Measurements from ENCODE around the gene UBE2Q2.

UBE2Q2 gene

GRCh38 chr15:75923756-75924155 lies 80.5 kb downstream of the UBE2Q2 start:
- no peak for DNase-seq (ENCODE audit: low spot score)

DNA sequence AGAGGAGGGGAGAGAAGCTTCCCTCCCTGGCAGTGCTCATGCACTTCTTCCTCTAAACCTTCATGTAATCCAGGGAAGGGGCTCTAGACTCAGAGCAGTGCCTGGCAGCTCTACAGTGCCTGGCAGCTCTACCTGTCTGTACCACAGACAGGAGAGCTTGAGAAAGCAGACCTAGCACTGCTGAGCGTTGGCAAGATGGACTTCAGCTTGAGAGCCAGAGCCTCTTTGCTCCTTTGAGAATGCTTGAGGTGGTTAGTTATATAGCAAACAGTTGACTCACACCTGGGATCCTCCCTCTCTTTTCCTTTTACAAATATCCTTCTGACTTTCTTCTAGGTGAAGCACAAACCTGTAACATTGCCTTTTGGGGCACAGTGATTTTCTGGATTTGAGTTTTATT lies 81.3 kb downstream of the UBE2Q2 start:
- DNase-seq (ENCODE audit: low spot score): no peak

DNA sequence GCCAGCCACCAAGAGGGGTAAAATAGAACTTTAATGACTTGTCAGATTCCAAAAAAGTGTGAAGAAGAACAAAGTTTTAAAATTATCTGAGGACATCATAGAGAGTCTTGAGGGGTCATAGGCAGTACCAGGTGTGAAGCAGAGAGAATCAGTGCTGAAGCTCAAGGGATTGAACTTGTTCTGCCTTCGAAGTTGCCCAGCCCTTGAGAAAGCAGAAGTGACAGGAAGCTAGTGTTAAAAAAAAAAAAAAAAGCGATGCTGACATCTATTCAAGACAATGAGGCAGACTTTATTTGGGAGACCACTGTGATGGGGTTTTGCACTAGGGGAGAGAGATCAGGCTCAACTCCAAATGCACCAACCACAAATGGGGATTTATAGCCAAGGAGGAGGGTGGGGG lies 82.2 kb downstream of the UBE2Q2 start:
- DNase-seq (ENCODE audit: low spot score): no peak

DNA sequence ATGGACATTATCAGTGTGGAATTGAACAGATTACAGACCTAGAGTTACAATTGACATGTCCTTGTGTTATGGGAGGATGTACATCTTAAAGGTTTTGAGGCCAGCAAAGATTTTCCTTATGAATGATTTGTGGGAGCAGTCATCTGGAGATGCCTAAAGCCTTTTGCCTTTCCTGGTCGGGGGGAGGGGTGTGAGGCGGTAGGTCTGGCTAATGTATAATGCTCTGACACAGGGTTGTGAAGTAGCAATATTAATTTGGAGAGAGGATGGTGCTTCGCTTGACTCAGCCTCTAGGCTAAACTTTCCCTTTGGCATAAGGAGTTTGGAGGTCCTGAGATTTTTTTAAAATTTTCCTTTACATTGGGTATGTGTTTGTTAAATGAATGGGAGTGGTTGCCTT lies 83.7 kb downstream of the UBE2Q2 start:
- DNase-seq (ENCODE audit: low spot score): no peak

DNA sequence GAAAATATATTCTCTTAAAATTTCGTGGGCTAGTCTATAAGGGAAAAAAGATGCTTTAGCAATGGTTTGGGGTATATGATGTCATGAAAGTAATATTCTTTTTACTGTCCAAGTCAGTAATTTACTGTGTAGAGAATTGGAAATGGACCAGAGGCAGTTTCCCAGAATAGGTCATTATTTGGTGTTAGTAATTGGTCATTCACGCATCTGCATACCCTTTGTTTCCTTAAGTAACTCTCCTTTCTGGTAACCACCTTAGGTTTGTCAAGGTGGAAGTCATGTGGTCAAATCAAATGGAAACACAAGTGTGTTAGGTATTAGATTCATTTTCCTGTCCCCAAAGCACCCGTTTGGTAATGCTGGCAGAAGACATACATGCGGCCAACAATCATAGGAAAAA lies 84.4 kb downstream of the UBE2Q2 start:
- no peak for DNase-seq (ENCODE audit: low spot score)

DNA sequence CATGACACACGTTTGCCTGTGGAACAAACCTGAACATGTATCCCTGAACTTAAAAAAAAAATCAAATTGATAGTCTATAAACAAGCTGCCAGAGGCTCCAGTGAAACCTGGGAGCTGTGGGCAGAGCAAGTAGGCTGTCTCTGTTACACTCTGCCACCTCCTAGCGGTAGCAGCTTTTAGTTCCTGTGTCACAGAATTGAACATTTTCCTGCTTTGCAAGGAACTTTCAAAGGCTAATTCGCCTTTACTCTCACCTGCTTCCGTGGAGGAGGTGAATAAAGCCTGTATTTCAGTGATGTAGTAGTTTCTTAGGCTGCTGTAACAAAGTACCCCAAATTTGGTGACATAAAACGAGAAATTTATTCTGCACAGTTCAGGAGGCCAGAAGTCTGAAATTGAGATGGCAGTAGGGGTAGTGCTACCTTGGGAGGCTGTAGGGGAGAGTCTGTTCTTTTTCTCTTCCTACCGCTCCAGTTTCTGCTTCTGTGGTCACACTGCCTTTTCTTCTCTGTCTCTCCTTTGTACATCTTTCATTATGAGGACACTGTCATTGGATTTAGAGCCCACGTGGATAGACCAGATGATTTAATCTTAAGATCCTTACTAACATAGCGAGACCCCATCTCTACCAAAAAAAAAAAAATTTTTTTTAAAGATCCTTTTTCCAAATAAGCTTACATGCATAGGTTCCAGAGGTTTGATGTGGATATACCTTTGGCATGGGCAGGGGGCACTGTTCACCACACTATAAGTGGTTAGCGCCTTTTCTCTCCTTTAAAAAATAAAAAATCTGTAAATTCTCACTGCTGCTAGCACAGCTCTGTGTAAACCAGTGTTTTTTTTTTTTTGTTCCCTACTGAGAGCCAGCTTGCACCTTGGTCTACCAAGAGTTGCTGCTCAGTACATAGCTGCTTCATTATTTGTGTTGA lies 85.7 kb downstream of the UBE2Q2 start:
- no peak for DNase-seq (ENCODE audit: low spot score)

GRCh38 chr15:75929799-75930565 lies 86.7 kb downstream of the UBE2Q2 start:
- no peak for DNase-seq (ENCODE audit: low spot score)

GRCh38 chr15:75930866-75931265 lies 87.6 kb downstream of the UBE2Q2 start:
- DNase-seq (ENCODE audit: low spot score): no peak

- no peak for DNase-seq (ENCODE audit: low spot score)
Measured at GRCh38 chr15:75942464-75942863, 99.2 kb downstream of the UBE2Q2 start.

- no peak for DNase-seq (ENCODE audit: low spot score)
Measured at GRCh38 chr15:75943246-75943645, 100.0 kb downstream of the UBE2Q2 start.

GRCh38 chr15:75943713-75944215 lies 100.5 kb downstream of the UBE2Q2 start:
- no peak for DNase-seq (ENCODE audit: low spot score)

DNA sequence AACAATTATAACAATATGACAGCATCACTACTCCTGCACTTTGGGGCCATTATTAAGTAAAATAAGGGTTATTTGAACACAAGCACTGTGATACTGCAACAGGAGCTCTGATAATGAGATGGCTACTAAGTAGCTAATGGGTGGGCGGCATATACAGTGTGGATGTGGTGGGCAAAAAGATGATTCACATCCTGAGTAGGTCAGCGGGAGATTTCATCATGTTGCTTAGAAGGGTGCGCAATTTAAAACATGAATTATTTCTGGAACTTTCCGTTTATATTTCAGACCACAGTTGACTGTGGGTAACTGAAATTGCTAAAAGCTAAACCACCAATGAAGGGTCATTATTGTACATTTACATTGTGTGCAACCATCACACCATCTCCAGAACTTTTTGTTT lies 102.7 kb downstream of the UBE2Q2 start:
- no peak for DNase-seq (ENCODE audit: low spot score)

DNA sequence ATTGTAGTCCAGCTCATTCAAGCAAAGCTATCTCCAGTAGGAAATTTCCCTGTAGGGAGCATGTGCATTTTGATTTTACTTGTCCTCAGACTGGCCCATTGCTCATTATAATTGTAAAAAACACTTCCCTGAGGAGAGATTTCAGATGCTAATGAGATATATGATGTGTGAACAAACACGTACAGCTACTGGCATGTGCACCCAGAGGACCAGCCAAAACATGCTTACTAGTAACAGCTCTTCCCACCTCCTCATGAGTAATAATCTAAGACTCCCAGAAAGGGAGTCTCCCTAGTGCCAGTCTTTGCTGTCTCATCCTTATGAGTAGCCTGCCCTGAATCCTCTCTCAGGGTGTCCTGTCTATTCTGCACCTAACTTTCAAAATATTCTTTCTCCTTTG lies 103.8 kb downstream of the UBE2Q2 start:
- DNase-seq (ENCODE audit: low spot score): no peak

GRCh38 chr15:75948761-75949296 lies 105.6 kb downstream of the UBE2Q2 start:
- no peak for DNase-seq (ENCODE audit: low spot score)

Data from pons (tissue), 1 donor.